Mesodermal cell (in vitro differentiated cells): ENCODE measurements around the gene C10orf105.

Source experiments
- H3K27ac ChIP-seq: 2 replicates; pipeline ENCODE4 v1.7.0; 2013; ENCODE audit warnings: mild to moderate bottlenecking, low read depth, low read length, moderate library complexity; ENCODE audit not compliant: severe bottlenecking
- H3K36me3 ChIP-seq: 2 replicates; pipeline ENCODE4 v1.7.1; 2013; ENCODE audit warnings: mild to moderate bottlenecking, low read length, moderate library complexity; ENCODE audit not compliant: control insufficient read depth, insufficient read depth
- H3K4me1 ChIP-seq: one replicate; pipeline ENCODE4 v1.7.1; 2013; ENCODE audit warnings: mild to moderate bottlenecking, low read length; ENCODE audit not compliant: insufficient read depth, control insufficient read depth, poor library complexity, severe bottlenecking
- H3K4me3 ChIP-seq: 2 replicates; pipeline ENCODE4 v1.7.0; 2013; ENCODE audit warnings: low read length, control low read depth, mild to moderate bottlenecking; ENCODE audit not compliant: insufficient read depth, poor library complexity, severe bottlenecking; ENCODE audit errors: extremely low read depth
- H3K9me3 ChIP-seq: 2 replicates; pipeline ENCODE4 v1.7.1; 2013; ENCODE audit warnings: mild to moderate bottlenecking, low read length, moderate library complexity; ENCODE audit not compliant: control insufficient read depth
- WGBS, 2 experiments: methylation state at CpG; one replicate each; pipeline ENCODE4 v1.1.5; 2013; ENCODE audit warnings: missing lambda C conversion rate in 2 of 2; ENCODE audit not compliant: insufficient coverage in 2 of 2; 5-methylcytosine and 5-hydroxymethylcytosine counted together

C10orf105 gene

GRCh38 chr10:71750124-71750841 lies 30.7 kb upstream of the C10orf105 start:
- H3K4me1 ChIP-seq = peaks cover 22% of the 10 kb centered on the region
- no peak overlapping the region for H3K27ac ChIP-seq
- H3K4me3 ChIP-seq = no peak overlapping the region
- H3K36me3 ChIP-seq = no peaks in the 10 kb centered on the region
- 92 to 94% methylated on average over 10 to 12 of the region's 15 CpGs for WGBS, 2 experiments
- H3K9me3 ChIP-seq = no peaks in the 10 kb centered on the region

- H3K4me3 ChIP-seq = no peak overlapping the region
- no peaks in the 10 kb centered on the region for H3K9me3 ChIP-seq
- 86 to 98% methylated on average over 1 to 4 of the region's 4 CpGs for WGBS, 2 experiments
- peaks cover 22% of the 10 kb centered on the region for H3K4me1 ChIP-seq
- no peak overlapping the region for H3K27ac ChIP-seq
- no peaks in the 10 kb centered on the region for H3K36me3 ChIP-seq
Observed at GRCh38 chr10:71749396-71749795, 29.8 kb upstream of the C10orf105 start.

GRCh38 chr10:71748671-71749191 lies 29.2 kb upstream of the C10orf105 start:
- H3K27ac ChIP-seq = no peak overlapping the region
- H3K36me3 ChIP-seq = no peaks in the 10 kb centered on the region
- no peak overlapping the region for H3K4me3 ChIP-seq
- WGBS, 2 experiments = 72 to 83% methylated on average over 9 to 14 of the region's 15 CpGs
- peaks cover 22% of the 10 kb centered on the region for H3K4me1 ChIP-seq
- H3K9me3 ChIP-seq = no peaks in the 10 kb centered on the region

GRCh38 chr10:71747551-71748523 lies 28.3 kb upstream of the C10orf105 start:
- Histone ChIP-seq H3K4me1 (peaks cover 22% of the 10 kb centered on the region), H3K27ac (peak overlapping the region; percentile 23), H3K4me3 (no peak overlapping the region), H3K36me3 (no peaks in the 10 kb centered on the region), H3K9me3 (no peaks in the 10 kb centered on the region)
- 68 to 89% methylated on average over 4 to 11 of the region's 14 CpGs for WGBS, 2 experiments

- no peak overlapping the region for H3K4me3 ChIP-seq
- 90 to 97% methylated on average over 2 of the region's 2 CpGs for WGBS, 2 experiments
- H3K27ac ChIP-seq = no peak overlapping the region
- no peaks in the 10 kb centered on the region for H3K9me3 ChIP-seq
- H3K36me3 ChIP-seq = no peaks in the 10 kb centered on the region
- H3K4me1 ChIP-seq = peaks cover 22% of the 10 kb centered on the region
Observed at GRCh38 chr10:71747039-71747531, 27.5 kb upstream of the C10orf105 start.

GRCh38 chr10:71746344-71747037 lies 26.9 kb upstream of the C10orf105 start:
- WGBS, 2 experiments = 64 to 70% methylated on average over 9 to 11 of the region's 13 CpGs
- Histone ChIP-seq H3K27ac (no peak overlapping the region), H3K4me3 (no peak overlapping the region), H3K4me1 (peaks cover 22% of the 10 kb centered on the region), H3K9me3 (no peaks in the 10 kb centered on the region), H3K36me3 (no peaks in the 10 kb centered on the region)

GRCh38 chr10:71745664-71746250 lies 26.2 kb upstream of the C10orf105 start:
- Histone ChIP-seq H3K4me1 (peaks cover 22% of the 10 kb centered on the region), H3K27ac (no peak overlapping the region), H3K4me3 (no peak overlapping the region), H3K36me3 (no peaks in the 10 kb centered on the region), H3K9me3 (no peaks in the 10 kb centered on the region)
- WGBS, 2 experiments = 90 to 91% methylated on average over 2 of the region's 2 CpGs

- H3K4me3 ChIP-seq = no peak overlapping the region
- peaks cover 22% of the 10 kb centered on the region for H3K4me1 ChIP-seq
- no peaks in the 10 kb centered on the region for H3K36me3 ChIP-seq
- no peak overlapping the region for H3K27ac ChIP-seq
- H3K9me3 ChIP-seq = no peaks in the 10 kb centered on the region
- WGBS, 2 experiments = 98 to 100% methylated on average over 3 to 6 of the region's 8 CpGs
Observed at GRCh38 chr10:71744897-71745663, 25.5 kb upstream of the C10orf105 start.

GRCh38 chr10:71743866-71744265 lies 24.3 kb upstream of the C10orf105 start:
- WGBS, 2 experiments = no CpG with 5 or more reads among the region's 1 CpG
- H3K27ac ChIP-seq = no peak overlapping the region
- H3K4me3 ChIP-seq = no peak overlapping the region
- no peaks in the 10 kb centered on the region for H3K36me3 ChIP-seq
- peaks cover 21% of the 10 kb centered on the region for H3K4me1 ChIP-seq
- no peaks in the 10 kb centered on the region for H3K9me3 ChIP-seq
